OCI-LY7 (cell line): ENCODE measurements around the gene MNS1. TPM values are rescaled to one million over a fixed set of nuclear protein-coding genes. Genes with fewer than 3 reads are reported as not detected.

Experiments
- BruUV-seq: library from RNA; stranded (reverse); fragments of 400-500 nt; replicated peaks from 2 replicates; lab custom pipeline; 2021; lab: Mats Ljungman, UMichigan
- CTCF ChIA-PET: fragments of 300-600 bp; sonication (Branson Sonifier 250); formaldehyde crosslinking; loops from one replicate; lab custom pipeline; 2022; ENCODE audit warnings: antibody characterized with exemption; ENCODE audit not compliant: unreplicated experiment; lab: Charles Lee
- POLR2A ChIA-PET: fragments of 300-600 bp; sonication (Branson Sonifier 250); formaldehyde crosslinking; loops from one replicate; lab custom pipeline; 2022; ENCODE audit warnings: antibody characterized with exemption; lab: Charles Lee
- DNase-seq: peaks from one replicate; pipeline ENCODE4 v3.0.0-alpha.2; 2015; ENCODE audit warnings: low spot score
- H2AFZ ChIP-seq: fragments of 200-600 bp; sonication (generic), shearing (Covaris generic); 2 replicates; pipeline ENCODE4 v1.6.1; 2014; ENCODE audit warnings: mild to moderate bottlenecking, antibody characterized with exemption, low read length, moderate library complexity
- H3K27ac ChIP-seq: fragments of 200-600 bp; sonication (generic); 2 replicates; pipeline ENCODE4 v1.5.1; 2014; ENCODE audit warnings: mixed run types, low read depth, mild to moderate bottlenecking, moderate library complexity, low read length, inconsistent platforms; ENCODE audit not compliant: poor library complexity, severe bottlenecking
- H3K36me3 ChIP-seq: fragments of 200-600 bp; sonication (generic); 2 replicates; pipeline ENCODE4 v1.6.1; 2014; ENCODE audit warnings: mild to moderate bottlenecking, antibody characterized with exemption, low read length, moderate library complexity, mixed read lengths; ENCODE audit not compliant: insufficient read depth
- H3K4me1 ChIP-seq: fragments of 200-600 bp; sonication (generic); 2 replicates; pipeline ENCODE4 v1.5.1; 2014; ENCODE audit warnings: mild to moderate bottlenecking, low read length; ENCODE audit not compliant: insufficient read depth, poor library complexity, severe bottlenecking
- H3K4me2 ChIP-seq: fragments of 200-600 bp; sonication (generic); 2 replicates; pipeline ENCODE4 v1.6.1; 2014; ENCODE audit warnings: mild to moderate bottlenecking, low read length
- H3K4me3 ChIP-seq: fragments of 200-600 bp; sonication (generic); 2 replicates; pipeline ENCODE4 v1.5.1; 2014; ENCODE audit warnings: mild to moderate bottlenecking, low read depth, low read length; ENCODE audit not compliant: poor library complexity, severe bottlenecking
- H3K79me2 ChIP-seq: fragments of 200-600 bp; sonication (generic); 2 replicates; pipeline ENCODE4 v1.6.1; 2016; ENCODE audit warnings: low read depth, mild to moderate bottlenecking, low read length, moderate library complexity, mixed read lengths; ENCODE audit not compliant: insufficient read depth
- H3K9me2 ChIP-seq: fragments of 200-600 bp; sonication (generic); 2 replicates; pipeline ENCODE4 v1.6.1; 2016; ENCODE audit warnings: mild to moderate bottlenecking, low read length, mixed read lengths; ENCODE audit not compliant: insufficient read depth
- H3K9me3 ChIP-seq: fragments of 200-600 bp; sonication (generic); 2 replicates; pipeline ENCODE4 v1.6.1; 2014; ENCODE audit warnings: mild to moderate bottlenecking, mixed run types, low read length, mixed read lengths
- H4K20me1 ChIP-seq: fragments of 200-600 bp; sonication (generic); 2 replicates; pipeline ENCODE4 v1.6.1; 2014; ENCODE audit warnings: mild to moderate bottlenecking, antibody characterized with exemption, low read length, moderate library complexity, mixed read lengths; ENCODE audit not compliant: insufficient read depth
- CTCF ChIP-seq: fragments of 200-600 bp; sonication (generic); conservative IDR thresholded peaks from 2 replicates; pipeline ENCODE4 v1.5.1; 2014; ENCODE audit warnings: mild to moderate bottlenecking, antibody characterized with exemption, low read length, moderate library complexity, mixed read lengths
- EZH2phosphoT487 ChIP-seq: fragments of 200-600 bp; sonication (generic); IDR thresholded peaks from 2 replicates; pipeline ENCODE4 v1.6.1; 2018; ENCODE audit warnings: low read depth, borderline replicate concordance, mild to moderate bottlenecking, mixed run types, antibody characterized with exemption, low read length, moderate library complexity, mixed read lengths
- intact Hi-C: fragments of 100-400 bp; cut with micrococcal nuclease; formaldehyde crosslinking; loops from one replicate; pipeline ENCODE4 v1.10.0; 2022; ENCODE audit not compliant: unreplicated experiment
- total RNA-seq, 2 experiments: library from RNA; depleted of rRNA in 1 of 2; stranded (reverse); fragments of >200 nt in 1 of 2; shearing (Covaris generic) in 1 of 2; gene quantifications; 2 replicates each; pipeline ENCODE4 v1.2.3, GENCODE V29; 2014 to 2022

MNS1 gene
- total RNA-seq, 2 experiments from 2014 or later, result 1.8 TPM

DNA sequence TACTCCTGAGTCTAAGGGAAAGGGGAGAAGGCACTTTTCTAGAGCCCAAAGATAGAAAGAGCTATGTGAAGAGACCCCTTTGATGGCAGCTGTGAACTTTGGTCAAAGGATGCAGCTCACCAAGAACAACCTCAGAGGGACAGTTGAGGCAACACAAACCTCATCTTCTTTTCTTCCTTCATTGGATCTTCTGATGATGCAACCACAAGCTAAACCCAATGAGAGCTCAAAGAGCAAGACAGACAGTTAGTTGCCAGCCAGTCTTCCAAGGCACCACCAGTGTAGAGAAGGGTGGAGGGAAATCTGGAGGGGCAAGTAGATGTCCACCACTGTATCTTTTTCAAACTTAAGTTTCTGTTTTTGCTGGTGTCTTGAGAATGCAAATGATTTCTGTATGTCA lies 10.4 kb upstream of the MNS1 start:
- Histone ChIP-seq H2AFZ (no peak overlapping the region), H3K9me3 (no peaks in the 10 kb centered on the region), H3K4me2 (no peak overlapping the region), H3K27ac (no peak overlapping the region), H4K20me1 (no peaks in the 10 kb centered on the region), H3K4me3 (no peak overlapping the region), H3K36me3 (no peaks in the 10 kb centered on the region), H3K9me2 (no peaks in the 10 kb centered on the region), H3K4me1 (no peaks in the 10 kb centered on the region), H3K79me2 (no peaks in the 10 kb centered on the region)
- TF ChIP-seq EZH2phosphoT487 (no peak), CTCF (no peak)
- no peak for DNase-seq
- intact Hi-C loops, result no loop called here
- BruUV-seq, result no TSS peak
- ChIA-PET CTCF (no interaction called here), POLR2A (interaction anchor here (0.6 kb wide), 1 partner anchor 550 kb away, joined by 3 read pairs; no protein-coding TSS in a partner anchor)

DNA sequence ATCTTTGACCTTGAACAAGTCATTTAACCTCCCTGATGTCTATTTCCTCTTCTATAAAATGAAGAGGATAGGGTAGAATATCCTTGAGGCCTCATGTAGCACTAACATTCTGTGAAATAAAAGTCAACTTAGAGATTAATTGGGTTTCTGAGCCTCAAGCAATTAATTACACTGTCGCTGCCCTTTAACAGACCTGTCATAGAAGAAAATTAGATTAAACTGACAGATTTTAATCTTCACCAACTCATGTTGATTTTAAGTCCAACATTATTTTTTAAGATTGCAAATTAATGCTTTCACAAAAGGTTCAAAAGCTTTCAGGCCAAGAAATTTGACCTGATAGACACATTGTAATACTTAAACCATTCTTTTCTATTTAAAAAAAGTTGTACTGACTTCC lies 8.1 kb upstream of the MNS1 start:
- H3K4me1 ChIP-seq, result no peaks in the 10 kb centered on the region
- DNase-seq, result no peak
- H3K4me3 ChIP-seq, result no peak overlapping the region
- no peak for TF ChIP-seq CTCF
- no peak for TF ChIP-seq EZH2phosphoT487
- no peak overlapping the region for H3K27ac ChIP-seq
- H3K36me3 ChIP-seq, result no peaks in the 10 kb centered on the region
- H2AFZ ChIP-seq, result no peak overlapping the region
- no peaks in the 10 kb centered on the region for H4K20me1 ChIP-seq
- no peaks in the 10 kb centered on the region for H3K9me2 ChIP-seq
- CTCF ChIA-PET, result no interaction called here
- POLR2A ChIA-PET, result no interaction called here
- no peaks in the 10 kb centered on the region for H3K9me3 ChIP-seq
- BruUV-seq, result no TSS peak
- H3K79me2 ChIP-seq, result no peaks in the 10 kb centered on the region
- H3K4me2 ChIP-seq, result no peak overlapping the region
- intact Hi-C loops, result no loop called here

DNA sequence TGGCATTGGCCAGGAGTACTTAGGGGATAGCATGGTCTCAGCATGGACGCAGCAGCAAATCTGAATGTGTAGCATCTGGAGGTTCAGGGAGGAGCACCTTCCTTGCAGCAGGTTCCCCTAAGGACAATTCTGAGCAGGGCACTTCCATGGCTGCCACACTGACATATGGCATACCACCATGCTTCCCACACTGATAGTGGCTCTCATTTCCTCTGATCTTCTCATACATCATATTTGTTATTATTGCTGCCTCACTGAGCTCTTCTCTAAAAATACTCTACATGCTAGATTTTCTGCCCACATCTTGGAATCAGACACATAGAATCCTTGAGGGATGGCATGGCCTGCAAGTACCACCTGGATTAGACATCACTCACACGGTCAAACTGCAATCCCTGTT lies 7.3 kb upstream of the MNS1 start:
- ChIA-PET POLR2A (no interaction called here), CTCF (no interaction called here)
- H3K9me2 ChIP-seq, result no peaks in the 10 kb centered on the region
- no peak overlapping the region for H3K4me3 ChIP-seq
- BruUV-seq, result no TSS peak
- DNase-seq, result no peak
- H3K4me1 ChIP-seq, result no peaks in the 10 kb centered on the region
- no peaks in the 10 kb centered on the region for H3K79me2 ChIP-seq
- H3K27ac ChIP-seq, result no peak overlapping the region
- H3K9me3 ChIP-seq, result no peaks in the 10 kb centered on the region
- intact Hi-C loops, result no loop called here
- H3K36me3 ChIP-seq, result no peaks in the 10 kb centered on the region
- no peaks in the 10 kb centered on the region for H4K20me1 ChIP-seq
- H3K4me2 ChIP-seq, result no peak overlapping the region
- no peak for TF ChIP-seq CTCF
- TF ChIP-seq EZH2phosphoT487, result no peak
- H2AFZ ChIP-seq, result no peak overlapping the region
